ENCODE data around the gene OTOP2. TPM values are rescaled to one million over a fixed set of nuclear protein-coding genes. Genes with fewer than 3 reads are reported as not detected.
A peak's percentile ranks its signal among the peaks of the same experiment; 100 is the strongest.

OTOP2 gene
- total RNA-seq, 2 donors from 2014 or later, result not detected

DNA sequence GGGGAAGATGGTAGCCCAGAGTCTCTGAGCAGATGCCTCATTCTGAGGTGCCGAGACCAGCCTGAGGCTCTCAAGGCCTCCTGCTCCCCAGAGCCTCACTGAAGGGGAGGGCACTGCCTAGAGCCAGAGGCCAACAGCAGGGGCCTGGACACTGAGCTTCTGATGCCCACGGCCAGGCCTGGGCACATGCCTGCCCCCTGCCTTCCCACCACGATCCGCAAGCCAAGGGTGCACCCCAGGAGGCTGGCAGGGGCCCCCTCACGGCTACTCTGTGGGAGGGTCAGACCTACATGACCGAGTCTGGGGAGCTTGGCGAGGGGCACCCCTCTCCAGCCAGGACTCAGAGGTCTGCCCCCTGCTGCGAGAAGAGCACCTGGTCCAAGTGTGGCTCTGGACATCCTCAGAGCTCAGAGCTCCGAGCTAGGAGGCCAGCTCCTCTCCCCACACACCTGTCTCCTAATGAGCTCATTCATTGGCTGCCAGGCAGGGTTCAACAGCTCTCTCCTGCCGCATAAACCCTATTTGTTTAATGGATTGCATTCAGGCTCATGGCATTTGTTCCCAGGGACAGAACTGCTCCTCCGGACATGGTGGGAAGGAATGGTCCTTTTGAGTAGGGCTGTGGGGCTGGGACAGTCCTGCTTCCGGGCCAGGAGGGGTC is 25.5 kb downstream of the OTOP2 start:
- peak; percentile 40 for ATAC-seq
- Histone ChIP-seq H3K27me3 (no peaks in the 10 kb centered on the region), H3K4me3 (no peak overlapping the region), H3K36me3 (replicated peaks in 1 of 2; ENCODE audit: insufficient read depth in 1 of 2, low read depth in 2 of 2) (peaks cover 0 to 12% of the 10 kb centered on the region in 2 donors), H3K9me3 (no peaks in the 10 kb centered on the region), H3K4me1 (no peaks in the 10 kb centered on the region), H3K27ac (no peak overlapping the region)
- no peak for DNase-seq
- intact Hi-C loops (cut with DNase I), result no loop called here
- 26 to 30% methylated on average over 3 to 12 of the region's 12 CpGs for WGBS, 2 donors
- TF ChIP-seq, protein P1, sequence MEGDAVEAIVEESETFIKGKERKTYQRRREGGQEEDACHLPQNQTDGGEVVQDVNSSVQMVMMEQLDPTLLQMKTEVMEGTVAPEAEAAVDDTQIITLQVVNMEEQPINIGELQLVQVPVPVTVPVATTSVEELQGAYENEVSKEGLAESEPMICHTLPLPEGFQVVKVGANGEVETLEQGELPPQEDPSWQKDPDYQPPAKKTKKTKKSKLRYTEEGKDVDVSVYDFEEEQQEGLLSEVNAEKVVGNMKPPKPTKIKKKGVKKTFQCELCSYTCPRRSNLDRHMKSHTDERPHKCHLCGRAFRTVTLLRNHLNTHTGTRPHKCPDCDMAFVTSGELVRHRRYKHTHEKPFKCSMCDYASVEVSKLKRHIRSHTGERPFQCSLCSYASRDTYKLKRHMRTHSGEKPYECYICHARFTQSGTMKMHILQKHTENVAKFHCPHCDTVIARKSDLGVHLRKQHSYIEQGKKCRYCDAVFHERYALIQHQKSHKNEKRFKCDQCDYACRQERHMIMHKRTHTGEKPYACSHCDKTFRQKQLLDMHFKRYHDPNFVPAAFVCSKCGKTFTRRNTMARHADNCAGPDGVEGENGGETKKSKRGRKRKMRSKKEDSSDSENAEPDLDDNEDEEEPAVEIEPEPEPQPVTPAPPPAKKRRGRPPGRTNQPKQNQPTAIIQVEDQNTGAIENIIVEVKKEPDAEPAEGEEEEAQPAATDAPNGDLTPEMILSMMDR (IDR thresholded peaks at IDR 0.05), result no peak
- TF ChIP-seq POLR2A (IDR thresholded peaks at IDR 0.05), result no peak

GRCh38 chr17:74950207-74950606 is 26.1 kb downstream of the OTOP2 start:
- 36 to 48% methylated on average over 8 of the region's 8 CpGs for WGBS, 2 donors
- intact Hi-C loops (cut with DNase I), result no loop called here
- peak in 3 of 4 donors; percentile 27 to 56 (median 38) for DNase-seq

GRCh38 chr17:74951065-74951464 is 27.0 kb downstream of the OTOP2 start:
- H3K4me1 ChIP-seq, result no peaks in the 10 kb centered on the region
- no peak for ATAC-seq
- no peaks in the 10 kb centered on the region for H3K27me3 ChIP-seq
- DNase-seq, result no peak
- no peaks in the 10 kb centered on the region for H3K9me3 ChIP-seq
- TF ChIP-seq, protein P1 (IDR thresholded peaks at IDR 0.05), result no peak
- no peak for TF ChIP-seq POLR2A (IDR thresholded peaks at IDR 0.05)
- intact Hi-C loops (cut with DNase I), result no loop called here
- H3K36me3 ChIP-seq (replicated peaks in 1 of 2; ENCODE audit: insufficient read depth in 1 of 2, low read depth in 2 of 2), result peaks cover 6 to 20% of the 10 kb centered on the region in 2 donors
- 64 to 100% methylated on average over 1 to 3 of the region's 3 CpGs for WGBS, 2 donors
- no peak overlapping the region for H3K27ac ChIP-seq
- no peak overlapping the region for H3K4me3 ChIP-seq

More at GRCh38 chr17:74950207-74950606, 26.1 kb downstream of the OTOP2 start:
- peak; percentile 36 for ATAC-seq
- H3K27me3 ChIP-seq, result no peaks in the 10 kb centered on the region
- H3K9me3 ChIP-seq, result no peaks in the 10 kb centered on the region
- no peak overlapping the region for H3K4me3 ChIP-seq
- peaks cover 0 to 17% of the 10 kb centered on the region in 2 donors for H3K36me3 ChIP-seq (replicated peaks in 1 of 2; ENCODE audit: insufficient read depth in 1 of 2, low read depth in 2 of 2)
- no peak overlapping the region for H3K27ac ChIP-seq
- no peaks in the 10 kb centered on the region for H3K4me1 ChIP-seq
- TF ChIP-seq POLR2A (IDR thresholded peaks at IDR 0.05), result no peak
- TF ChIP-seq, protein P1 (IDR thresholded peaks at IDR 0.05), result no peak

DNA sequence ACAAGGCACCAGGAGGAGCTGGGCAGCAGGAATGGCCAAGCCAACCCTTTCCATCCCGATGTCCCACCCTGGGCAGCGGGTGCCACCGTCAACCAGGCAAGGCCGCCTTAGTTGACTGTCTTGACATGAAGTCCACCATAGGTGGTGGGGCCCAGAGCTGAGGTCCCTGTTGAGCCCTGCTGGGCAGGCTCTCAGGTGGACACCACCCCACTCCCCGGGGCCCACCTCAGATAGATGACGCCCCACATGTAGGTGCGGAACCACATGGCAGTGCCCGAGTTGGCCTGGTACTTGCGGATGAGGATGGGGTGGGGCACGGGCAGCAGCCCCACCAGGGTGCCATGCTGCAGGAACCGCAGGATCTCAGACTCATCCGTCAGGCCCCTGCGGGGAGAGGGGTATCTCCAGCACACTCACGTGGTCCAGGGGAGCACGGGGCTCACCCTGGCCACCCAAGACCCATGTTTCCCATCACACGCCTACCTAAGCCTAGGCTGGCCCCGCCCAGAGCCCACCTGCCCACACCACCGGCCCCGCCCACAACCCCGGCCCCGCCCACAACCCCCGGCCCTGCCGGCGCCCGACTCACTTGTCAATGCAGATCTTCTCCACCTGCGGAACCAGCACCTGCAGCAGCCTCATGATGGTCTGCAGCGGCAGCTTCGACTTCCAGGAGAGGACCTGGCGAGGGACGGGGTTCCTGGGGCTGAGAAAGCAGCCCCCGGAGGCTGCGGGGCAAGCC is 27.8 kb downstream of the OTOP2 start:
- Histone ChIP-seq H3K9me3 (no peaks in the 10 kb centered on the region), H3K27ac (no peak overlapping the region), H3K4me1 (no peaks in the 10 kb centered on the region), H3K36me3 (replicated peaks in 1 of 2; ENCODE audit: insufficient read depth in 1 of 2, low read depth in 2 of 2) (peaks cover 6 to 22% of the 10 kb centered on the region in 2 donors), H3K27me3 (no peaks in the 10 kb centered on the region), H3K4me3 (no peak overlapping the region)
- ATAC-seq (no peak), DNase-seq (no peak)
- intact Hi-C loops (cut with DNase I), result no loop called here
- TF ChIP-seq POLR2A (IDR thresholded peaks at IDR 0.05), result no peak
- TF ChIP-seq, protein P1 (IDR thresholded peaks at IDR 0.05), result no peak
- WGBS, 2 donors, result 79 to 93% methylated on average over 5 to 31 of the region's 32 CpGs
